ENCODE results near the gene KTI12.
"Not testable (repeated sequence)": the region's sequence is repeated elsewhere in the genome, so short reads cannot be mapped to it uniquely, and the experiment has no call there.

The KTI12 gene, protein sequence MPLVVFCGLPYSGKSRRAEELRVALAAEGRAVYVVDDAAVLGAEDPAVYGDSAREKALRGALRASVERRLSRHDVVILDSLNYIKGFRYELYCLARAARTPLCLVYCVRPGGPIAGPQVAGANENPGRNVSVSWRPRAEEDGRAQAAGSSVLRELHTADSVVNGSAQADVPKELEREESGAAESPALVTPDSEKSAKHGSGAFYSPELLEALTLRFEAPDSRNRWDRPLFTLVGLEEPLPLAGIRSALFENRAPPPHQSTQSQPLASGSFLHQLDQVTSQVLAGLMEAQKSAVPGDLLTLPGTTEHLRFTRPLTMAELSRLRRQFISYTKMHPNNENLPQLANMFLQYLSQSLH

DNA sequence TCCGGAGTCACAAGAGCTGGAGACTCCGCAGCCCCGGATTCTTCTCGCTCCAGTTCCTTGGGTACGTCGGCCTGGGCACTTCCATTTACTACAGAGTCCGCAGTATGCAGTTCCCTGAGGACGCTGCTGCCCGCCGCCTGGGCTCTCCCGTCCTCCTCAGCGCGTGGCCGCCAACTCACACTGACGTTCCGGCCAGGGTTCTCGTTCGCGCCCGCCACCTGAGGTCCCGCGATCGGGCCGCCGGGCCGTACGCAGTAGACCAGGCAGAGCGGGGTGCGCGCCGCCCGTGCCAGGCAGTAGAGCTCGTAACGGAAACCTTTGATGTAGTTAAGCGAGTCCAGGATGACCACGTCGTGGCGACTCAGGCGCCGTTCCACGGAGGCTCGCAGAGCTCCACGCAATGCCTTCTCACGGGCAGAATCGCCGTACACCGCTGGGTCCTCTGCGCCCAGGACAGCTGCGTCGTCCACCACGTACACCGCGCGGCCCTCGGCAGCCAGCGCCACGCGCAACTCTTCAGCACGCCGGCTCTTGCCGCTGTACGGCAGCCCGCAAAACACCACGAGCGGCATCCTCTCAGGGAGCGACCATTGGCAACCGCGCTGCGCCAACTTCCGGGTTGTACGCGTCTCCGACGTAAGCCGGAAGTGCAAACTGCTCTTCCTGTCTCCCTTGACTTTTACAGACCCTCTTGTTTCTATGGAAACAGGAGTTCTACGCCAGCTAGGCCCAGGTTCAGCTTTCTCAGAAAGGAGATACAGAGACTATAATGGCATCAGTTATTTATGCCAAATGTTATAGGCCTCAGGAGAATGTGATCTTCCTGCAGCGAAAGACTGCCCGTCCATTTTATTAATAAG is at the start of gene KTI12:
Gene KTI12 (minus strand): TSS at position 621 of the 860 bp plus-strand sequence. CDS start 49 bp downstream, at position 572.
- DNase-seq = peak; percentile 89

DNA sequence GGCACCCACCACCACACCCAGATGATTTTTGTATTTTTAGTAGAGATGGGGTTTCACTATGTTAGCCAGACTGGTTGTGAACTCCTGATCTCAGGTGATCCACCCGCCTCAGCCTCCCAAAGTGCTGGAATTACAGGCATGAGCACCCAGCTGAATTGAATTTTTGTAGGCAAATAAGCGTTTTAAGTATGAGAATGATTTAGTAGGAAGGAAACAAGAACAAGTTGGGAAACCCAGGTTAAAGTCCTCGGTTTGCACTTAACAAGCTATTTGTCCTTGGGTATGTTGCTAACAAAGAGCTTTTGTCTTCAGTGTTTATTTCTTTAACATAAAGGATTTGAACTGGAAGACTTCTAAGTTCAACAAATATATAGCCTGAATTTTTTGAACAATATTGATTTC is 46.4 kb upstream of the KTI12 start:
- DNase-seq = no peak

DNA sequence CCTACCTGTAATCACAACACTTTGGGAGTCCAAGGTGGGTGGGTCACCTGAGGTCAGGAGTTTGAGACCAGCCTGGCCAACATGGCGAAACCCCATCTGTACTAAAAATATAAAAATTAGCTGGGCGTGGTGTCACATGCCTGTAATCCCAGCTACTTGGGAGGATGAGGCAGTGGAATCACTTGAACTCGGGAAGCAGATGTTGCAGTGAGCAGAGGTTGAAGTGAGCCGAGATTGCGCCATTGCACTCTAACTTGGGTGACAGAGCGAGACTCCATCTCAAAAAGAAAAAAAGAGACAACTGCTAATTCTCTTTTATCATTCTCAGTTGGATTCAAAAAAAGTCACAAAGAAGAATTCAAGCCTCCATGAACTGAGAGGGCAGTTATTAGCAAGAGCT is 43.7 kb upstream of the KTI12 start:
- not testable (repeated sequence) for DNase-seq

DNA sequence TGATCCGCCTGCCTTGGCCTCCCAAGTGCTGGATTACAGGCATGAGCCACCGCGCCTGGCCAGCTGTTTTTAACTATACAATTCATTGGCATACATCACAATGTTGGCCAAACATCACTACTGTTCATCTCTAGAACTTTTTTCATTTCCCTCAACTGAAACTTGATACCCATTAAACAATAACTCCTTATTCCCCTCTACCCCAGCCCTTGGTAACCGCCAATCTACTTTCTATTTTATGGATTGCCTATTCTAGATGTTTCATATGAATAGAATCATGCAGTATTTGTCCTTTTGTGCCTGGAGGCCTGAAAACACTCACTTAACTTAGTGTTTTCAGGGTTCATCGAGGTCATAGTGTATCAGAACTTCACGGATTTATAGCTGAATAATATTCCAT is 38.7 kb upstream of the KTI12 start:
- no peak for DNase-seq

DNA sequence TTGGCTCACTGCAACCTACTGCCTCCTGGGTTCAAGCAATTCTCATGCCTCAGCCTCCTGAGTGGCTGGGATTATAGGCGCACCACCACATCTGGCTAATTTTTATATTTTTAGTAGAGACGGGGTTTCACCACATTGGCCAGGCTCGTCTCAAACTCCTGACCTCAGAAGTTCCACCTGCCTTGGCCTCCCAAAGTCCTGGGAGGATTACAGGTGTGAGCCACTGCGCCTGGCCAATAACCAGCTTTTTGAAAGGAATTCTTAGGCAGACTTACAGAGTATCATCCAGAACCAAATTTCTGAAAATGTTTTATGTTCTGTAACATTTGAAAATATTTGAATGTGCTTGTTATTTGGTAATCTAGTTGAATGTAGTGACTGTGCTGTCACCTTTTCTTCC is 37.1 kb upstream of the KTI12 start:
- DNase-seq = no peak

DNA sequence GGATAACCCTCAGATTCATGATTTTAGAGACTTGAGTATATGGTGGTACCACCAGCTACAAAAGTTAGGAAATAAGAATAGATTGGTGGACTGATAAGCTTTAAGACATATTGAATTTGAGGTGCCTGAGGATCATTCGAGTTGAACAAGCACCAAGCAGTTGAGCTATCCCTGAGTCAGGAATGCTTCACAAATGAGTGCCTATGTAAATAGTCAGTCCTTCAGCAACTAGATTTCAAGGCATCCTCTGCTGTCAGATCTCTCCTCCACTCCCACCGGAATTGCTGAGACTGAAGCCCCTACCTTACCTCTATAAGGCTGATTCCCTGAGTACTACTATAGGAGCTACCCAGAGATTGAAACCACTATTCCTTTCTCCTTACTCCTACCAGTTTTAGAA is 29.6 kb upstream of the KTI12 start:
- DNase-seq = no peak

DNA sequence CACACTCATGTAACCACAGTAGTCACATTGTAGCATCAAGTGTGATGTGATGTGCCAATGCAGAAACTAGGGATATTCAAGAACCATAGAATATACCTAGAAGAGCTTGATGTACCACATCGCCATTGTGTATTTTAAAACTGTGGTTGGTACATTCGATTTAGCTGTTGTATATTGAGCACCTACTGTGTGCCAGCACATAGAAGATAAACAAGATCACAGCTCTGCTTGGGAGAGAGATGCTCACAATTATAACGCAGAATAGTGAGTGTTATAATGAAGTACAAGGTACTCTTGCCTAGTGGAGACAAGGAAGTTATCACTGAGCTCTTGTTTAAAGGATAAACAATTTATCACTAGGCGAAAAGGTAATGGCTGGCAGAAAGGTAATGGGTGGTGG is 27.2 kb upstream of the KTI12 start:
- DNase-seq = no peak

DNA sequence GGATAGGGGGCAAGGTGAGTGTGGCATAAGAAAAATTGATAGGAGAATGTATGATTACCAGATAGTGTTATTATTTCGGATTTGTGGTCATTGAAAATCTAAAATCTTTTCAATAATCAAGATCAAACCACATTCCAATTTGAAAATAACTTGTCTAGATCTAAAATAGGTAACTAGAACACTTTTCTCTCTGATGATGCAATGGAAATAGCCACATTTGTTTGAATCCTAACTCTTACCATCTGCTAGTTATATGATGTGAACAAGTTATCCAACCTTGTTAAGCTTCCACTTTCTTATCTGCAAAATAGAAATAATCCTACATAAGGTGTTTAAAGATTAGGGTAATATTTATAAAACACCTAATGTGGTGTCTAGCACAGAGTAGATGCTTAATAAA is 26.3 kb upstream of the KTI12 start:
- no peak for DNase-seq

DNA sequence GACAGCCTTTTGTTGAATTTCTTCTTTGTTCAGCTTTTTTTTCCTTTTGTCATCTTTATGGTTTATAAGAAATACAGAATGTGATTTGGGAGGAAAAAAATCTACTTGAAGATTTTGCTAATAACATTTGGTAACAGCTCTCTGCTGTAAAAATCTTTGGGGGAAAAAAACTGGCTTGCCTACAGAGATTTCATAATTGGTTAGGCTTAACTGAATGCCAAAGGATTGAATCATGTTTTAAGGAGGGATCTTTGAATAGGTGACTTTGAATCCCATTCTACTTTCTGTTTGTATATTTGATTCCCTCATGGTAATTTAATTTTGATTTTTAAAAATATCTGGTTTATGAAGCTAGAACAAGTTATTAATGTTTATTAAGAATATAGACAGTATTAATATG is 25.7 kb upstream of the KTI12 start:
- DNase-seq = no peak

DNA sequence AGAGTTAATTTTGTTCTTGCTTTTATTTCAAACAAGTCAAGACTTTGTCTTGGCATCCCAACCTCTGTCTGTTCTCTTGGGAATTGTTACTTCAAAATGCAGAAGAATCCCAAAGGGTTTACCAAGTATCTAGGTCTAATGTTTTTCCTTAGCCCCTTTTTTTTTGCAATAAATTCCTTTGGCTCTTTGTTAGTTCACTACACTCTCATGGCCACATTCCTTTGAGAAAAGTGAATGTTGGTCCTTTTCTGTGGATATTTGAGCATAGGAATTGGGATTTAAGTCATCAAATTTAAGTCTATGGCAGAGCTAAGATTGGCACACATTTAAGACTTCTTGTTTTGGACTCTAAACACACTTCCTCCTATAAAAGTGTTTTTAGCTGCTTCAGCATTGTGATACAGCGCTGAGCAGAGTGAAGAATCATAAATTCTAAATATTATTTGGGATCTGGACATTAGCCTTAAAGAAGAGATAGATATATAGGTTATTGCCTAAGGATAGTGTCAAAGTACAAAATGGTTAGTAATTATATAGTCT is 24.3 kb upstream of the KTI12 start:
- no peak for DNase-seq

DNA sequence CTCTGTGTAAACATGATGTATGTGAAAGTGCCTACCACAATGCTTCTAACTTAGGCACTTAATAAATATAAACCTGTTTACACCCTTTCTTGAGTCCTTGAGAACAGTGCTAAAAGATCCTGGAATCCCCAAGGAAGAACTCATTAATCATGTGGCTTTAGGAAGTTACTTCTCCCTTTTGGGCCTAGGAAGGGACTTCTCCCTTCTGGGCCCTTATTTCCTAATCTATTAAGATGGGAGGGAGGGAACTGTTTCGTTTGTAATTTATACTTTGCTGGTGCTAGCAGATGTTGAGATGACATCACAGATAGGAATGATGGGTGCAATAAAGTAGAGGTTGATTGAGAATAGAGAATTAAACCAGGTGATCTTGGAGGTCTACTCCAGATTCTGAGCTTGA is 23.6 kb upstream of the KTI12 start:
- DNase-seq = no peak

DNA sequence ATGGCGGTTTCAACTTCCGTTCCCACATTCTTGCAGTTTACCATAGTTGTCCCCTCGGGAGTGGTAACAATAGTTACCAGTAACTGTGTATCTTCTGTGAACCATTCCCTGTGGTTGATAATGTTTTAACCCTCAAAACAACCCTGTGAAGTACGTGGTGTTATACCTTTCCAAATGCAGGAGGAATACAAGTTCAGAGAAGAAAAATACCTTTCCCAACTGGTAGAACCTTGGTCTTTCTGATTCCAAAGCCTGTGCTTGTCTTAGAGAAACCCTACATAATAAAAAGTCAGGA is 23.3 kb upstream of the KTI12 start:
- DNase-seq = no peak

DNA sequence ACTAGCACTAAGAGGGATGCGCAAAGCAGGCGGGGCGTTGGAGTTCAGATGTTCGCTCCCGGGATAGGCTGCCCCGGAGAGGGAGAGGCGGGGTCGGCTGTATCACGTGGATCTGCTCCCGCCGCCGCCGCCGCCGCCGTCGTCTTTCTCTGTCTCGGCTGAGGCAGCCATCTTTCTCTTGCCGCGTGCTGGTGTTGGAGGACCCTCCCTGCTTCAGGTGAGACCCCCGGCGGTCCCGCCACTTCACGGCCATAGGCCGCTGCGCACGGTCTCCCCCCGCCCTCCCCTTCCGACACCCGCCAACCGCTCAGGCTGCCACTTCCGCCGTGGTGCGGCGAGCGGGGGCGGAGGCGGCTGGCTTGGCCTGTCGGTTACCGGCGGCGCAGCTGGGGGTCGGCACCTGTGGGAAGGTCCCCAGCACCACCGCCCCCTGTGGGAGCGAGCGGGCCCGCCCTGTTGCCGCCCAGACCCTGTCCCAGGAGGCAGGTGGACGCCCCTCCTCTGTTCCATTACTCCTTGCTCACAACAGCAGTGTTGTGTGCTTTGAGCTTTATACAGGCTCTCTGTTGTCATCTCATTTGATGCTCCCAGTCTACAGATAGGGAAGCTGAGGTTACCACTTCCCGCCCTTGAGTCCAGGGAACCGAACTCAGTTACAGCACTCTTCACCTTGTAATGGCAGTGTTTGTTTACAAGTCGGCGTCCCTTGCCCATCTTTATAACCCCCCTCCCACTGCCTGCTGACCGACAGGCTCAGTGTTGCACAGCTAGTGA is 22.7 kb upstream of the KTI12 start, which contains the start of gene BTF3L4:
Gene BTF3L4 (plus strand): TSS at position 133 of the 774 bp plus-strand sequence. CDS start 3,553 bp downstream, outside the sequence.
- DNase-seq = peak; percentile 95

DNA sequence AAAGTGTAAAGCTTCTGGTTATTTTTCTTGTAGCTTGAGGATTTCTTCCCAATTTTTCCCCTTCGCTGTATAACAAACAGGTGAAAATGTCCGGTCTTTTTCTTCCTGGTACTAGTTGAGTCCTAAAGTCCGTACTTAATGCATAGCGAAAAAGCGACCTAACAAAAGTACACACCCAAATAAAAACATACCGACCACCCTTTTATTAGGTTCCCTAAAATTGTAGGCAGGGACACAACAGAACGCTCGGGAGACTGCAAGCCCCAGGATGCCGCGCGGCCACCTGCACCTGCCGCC is 22.2 kb upstream of the KTI12 start:
- no peak for DNase-seq

DNA sequence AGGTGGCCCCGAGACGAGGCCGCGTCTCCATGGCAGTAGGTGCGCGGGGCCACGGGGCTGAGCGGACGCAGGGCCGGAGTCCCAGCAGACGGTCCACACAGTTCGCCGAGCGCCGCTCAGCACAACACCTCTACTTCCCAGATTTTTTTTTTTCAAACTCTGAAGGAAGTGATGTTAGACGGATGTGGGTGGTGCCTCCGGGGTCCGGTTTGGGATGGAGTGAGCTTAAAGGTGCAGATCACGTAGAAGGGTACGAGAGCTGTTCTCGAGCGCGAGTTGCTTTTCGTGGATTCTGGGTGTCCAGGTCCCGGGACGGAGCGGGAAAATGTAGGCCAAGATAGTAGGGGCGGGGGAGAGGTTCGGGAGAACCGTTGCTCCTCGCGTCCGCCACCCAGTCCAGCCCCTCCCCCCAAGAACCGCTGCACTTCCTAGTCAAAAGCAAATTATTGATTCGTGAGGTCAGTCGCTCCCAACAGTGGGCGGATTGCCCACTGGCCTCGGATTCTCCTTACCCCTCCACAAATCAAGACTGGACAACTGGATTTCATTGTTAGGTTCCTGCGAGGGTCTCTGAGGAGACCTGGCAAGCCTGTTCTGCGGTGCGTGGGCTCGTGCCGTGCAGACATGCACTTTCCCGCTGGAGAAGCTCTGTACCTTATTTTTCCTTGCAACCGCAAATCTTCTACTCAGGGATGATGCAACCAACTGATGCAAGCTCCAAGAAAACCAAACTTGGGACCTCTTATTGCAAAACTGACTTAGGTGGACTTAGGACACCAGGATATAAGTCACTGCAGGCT is 21.7 kb upstream of the KTI12 start, which contains the start of gene TXNDC12:
Gene TXNDC12 (minus strand): TSS at position 126 of the 800 bp plus-strand sequence. CDS start 95 bp downstream, at position 31.
- peak; percentile 73 for DNase-seq

DNA sequence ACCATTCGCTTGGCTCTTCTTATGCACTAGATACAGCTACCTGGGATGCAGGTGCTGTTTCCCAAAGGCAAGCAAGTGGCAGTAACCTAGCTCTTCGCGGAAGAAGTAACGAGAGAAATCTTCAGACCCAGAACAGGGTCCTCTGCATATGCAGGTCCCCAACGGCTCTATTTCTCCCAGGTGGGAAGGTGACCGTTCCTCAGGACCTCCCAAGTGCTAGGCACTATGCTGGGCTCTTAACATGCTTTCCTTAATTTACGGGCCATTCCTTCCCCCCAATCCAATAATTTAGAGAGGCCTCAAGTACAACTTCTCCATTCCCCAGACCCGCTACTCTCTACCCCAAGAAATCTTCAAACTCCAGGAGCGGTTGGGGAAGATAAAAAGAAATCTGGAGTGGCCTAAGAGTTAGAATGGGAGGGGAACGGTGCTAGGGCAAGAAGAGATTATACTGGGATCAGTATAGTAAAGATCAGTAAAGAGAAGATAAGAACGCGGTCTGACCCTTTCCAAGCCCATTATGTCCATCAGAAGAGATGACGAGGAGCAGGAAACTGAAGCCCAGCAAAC is 21.0 kb upstream of the KTI12 start:
- DNase-seq = no peak

DNA sequence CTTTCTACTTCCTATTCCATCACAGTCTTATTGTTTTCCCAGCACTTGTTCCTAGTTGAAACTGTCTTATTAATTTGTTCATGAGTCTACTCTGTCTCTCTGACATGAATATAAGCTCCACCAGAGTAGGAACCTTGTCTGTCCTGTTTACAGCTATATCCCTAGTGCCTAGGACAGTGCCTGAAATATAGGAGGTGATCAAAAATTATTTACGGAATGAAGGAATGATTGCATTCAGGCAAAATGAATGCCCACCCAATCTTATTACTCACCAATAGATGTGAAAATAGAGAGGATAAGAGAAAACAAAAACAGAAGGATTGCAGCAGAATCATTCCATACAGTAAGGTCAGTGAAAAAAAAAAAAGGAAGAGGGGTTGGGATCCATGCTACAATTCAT is 20.3 kb upstream of the KTI12 start:
- no peak for DNase-seq

DNA sequence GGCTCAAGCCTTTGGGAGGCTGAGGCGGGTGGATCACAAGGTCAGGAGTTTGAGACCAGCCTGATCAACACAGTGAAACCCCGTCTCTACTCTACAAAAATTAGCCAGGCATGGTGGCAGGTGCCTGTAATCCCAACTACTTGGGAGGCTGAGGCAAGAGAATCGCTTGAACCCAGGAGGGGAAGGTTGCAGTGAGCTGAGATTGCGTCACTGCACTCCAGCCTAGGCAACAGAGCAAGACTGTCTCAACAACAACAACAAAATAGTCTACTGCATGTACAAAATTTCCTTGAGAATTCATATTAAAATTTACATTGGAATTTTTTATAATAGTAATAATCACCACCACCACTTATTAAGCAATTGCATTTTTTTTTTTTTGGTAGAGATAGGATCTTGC is 15.7 kb upstream of the KTI12 start:
- not testable (repeated sequence) for DNase-seq

DNA sequence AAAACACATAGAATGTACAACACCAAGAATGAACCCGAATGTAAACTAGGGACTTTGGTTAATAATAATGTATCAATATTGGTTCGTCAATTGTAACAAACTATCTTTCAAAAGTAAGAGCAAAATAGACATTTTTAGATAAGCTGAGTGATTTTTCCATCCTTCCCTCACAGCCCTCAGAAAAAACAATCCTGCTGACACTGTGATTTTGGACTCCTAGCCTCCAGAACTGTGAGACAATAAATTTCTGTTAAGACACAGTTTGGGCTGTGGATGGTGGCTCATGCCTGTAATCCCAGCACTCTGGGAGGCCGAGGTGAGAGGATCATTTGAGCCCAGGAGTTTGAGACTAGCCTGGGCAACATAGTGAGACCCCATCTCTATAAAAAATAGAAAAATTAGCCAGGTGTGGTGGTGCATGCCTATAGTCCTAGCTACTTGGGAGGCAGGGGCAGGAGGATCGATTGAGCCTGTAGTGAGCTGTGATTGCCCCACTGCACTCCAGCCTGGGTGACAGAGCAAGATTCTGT is 12.1 kb upstream of the KTI12 start:
- DNase-seq = not testable (repeated sequence)

DNA sequence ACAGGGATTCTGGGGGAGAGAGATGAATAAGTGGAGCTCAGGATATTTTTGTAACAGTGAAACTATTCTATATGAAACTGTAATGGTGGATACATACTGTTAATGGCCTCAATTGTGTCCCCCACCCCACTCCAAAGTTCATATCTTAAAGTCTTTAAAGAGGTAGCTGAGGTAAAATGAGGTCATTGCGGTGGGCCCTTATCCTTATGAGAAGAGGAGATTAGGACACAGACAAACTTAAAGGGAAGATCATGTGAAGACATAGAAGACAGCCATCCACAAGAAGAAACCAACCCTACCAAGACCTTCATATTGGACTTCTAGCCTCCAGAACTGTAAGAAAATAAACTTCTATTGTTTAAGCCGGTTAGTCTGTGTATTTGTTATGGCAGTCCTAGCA is 11.6 kb upstream of the KTI12 start:
- DNase-seq = no peak

DNA sequence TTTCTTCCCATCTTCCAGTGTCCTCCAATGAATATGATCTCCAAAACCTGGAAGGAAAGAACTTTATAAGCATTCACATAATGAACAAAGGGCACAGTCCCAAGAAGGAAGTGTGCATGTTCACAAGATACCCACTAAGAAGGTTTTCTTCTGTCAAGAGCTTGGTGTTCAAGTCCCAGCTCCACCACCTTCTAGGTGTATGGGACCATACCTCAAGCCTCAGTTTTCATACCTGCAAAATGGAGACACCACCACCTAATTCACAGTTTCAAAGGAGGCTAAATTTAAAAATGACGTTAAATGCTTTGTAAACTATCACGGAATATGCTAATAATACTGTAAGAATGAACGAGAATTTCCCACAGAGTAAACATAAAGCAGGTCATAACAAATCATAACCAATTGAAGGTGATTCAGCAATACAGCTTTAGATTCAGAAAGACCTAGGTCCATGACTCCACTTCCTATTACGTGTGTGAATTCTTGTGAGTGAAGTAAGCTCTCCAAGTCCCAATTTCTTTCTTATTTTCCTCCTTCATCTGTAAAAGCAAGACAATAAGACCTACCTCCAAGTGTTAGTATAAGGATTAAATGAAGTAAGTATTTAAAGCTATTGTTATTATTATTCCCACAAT is 8.1 kb upstream of the KTI12 start:
- no peak for DNase-seq

All from COR-L47 (cell line).